Ramos (cell line): Measurements from ENCODE around the gene CRYM.
"Not testable (repeated sequence)": the region's sequence is repeated elsewhere in the genome, so short reads cannot be mapped to it uniquely, and the experiment has no call there.

Experiments
- in situ Hi-C: fragments of 300-500 bp; cut with MboI; formaldehyde crosslinking; loops from one replicate; pipeline ENCODE4 v1.14.3; 2022; ENCODE audit warnings: low sequenced_read_pairs; ENCODE audit not compliant: unreplicated experiment

Gene CRYM

GRCh38 chr16:21250072-21250923 lies 27.8 kb downstream of the CRYM start:
- in situ Hi-C loops: no loop called here

GRCh38 chr16:21248179-21248578 lies 29.9 kb downstream of the CRYM start:
- in situ Hi-C loops: not testable (repeated sequence)

GRCh38 chr16:21244518-21245215 lies 33.4 kb downstream of the CRYM start:
- in situ Hi-C loops: no loop called here

GRCh38 chr16:21242756-21243155 lies 35.3 kb downstream of the CRYM start:
- in situ Hi-C loops: no loop called here

- in situ Hi-C loops: no loop called here
These were observed 38.4 kb downstream of the CRYM start for GRCh38 chr16:21239646-21240045.

- in situ Hi-C loops: no loop called here
These were observed 41.3 kb downstream of the CRYM start for GRCh38 chr16:21236831-21237230.

GRCh38 chr16:21235199-21235585 lies 42.9 kb downstream of the CRYM start:
- in situ Hi-C loops: no loop called here

- in situ Hi-C loops: no loop called here
These were observed 44.5 kb downstream of the CRYM start, which contains the start of gene ANKS4B for GRCh38 chr16:21233521-21234150. TSS of gene ANKS4B (plus strand) at chr16:21233699. CDS start at chr16:21233738, 39 bp downstream.

- in situ Hi-C loops: no loop called here
These were observed 45.0 kb downstream of the CRYM start for GRCh38 chr16:21233045-21233520.

GRCh38 chr16:21228361-21228872 lies 49.7 kb downstream of the CRYM start:
- in situ Hi-C loops: no loop called here

GRCh38 chr16:21227866-21228265 lies 50.2 kb downstream of the CRYM start:
- in situ Hi-C loops: no loop called here

GRCh38 chr16:21226749-21227148 lies 51.3 kb downstream of the CRYM start:
- in situ Hi-C loops: no loop called here

GRCh38 chr16:21224800-21225199 lies 53.3 kb downstream of the CRYM start:
- in situ Hi-C loops: no loop called here

- in situ Hi-C loops: no loop called here
These were observed 54.3 kb downstream of the CRYM start for GRCh38 chr16:21223787-21224186.

GRCh38 chr16:21222495-21223337 lies 55.4 kb downstream of the CRYM start:
- in situ Hi-C loops: no loop called here

GRCh38 chr16:21219551-21219950 lies 58.5 kb downstream of the CRYM start:
- in situ Hi-C loops: no loop called here

- in situ Hi-C loops: no loop called here
These were observed 59.9 kb downstream of the CRYM start for GRCh38 chr16:21218153-21218552.

GRCh38 chr16:21217121-21217520 lies 61.0 kb downstream of the CRYM start:
- in situ Hi-C loops: no loop called here

- in situ Hi-C loops: no loop called here
These were observed 64.0 kb downstream of the CRYM start for GRCh38 chr16:21214086-21214485.

GRCh38 chr16:21211486-21211885 lies 66.6 kb downstream of the CRYM start, which contains the start of gene ZP2:
TSS of gene ZP2 (minus strand) at chr16:21211574. CDS start at chr16:21211547, 27 bp downstream.
- in situ Hi-C loops: no loop called here
